Ishikawa (cell line): ENCODE measurements around the gene TMEFF1.

Source experiments
- CEBPB ChIP-seq: IDR thresholded peaks from 2 replicates; pipeline ENCODE4 v1.6.1; 2012
- CREB1 ChIP-seq: IDR thresholded peaks from 2 replicates; pipeline ENCODE4 v1.6.1; 2012; ENCODE audit warnings: low read depth
- FOXM1 ChIP-seq: IDR thresholded peaks from 2 replicates; pipeline ENCODE4 v1.6.1; 2012; ENCODE audit warnings: low read depth, borderline replicate concordance
- TAF1 ChIP-seq: IDR thresholded peaks from 2 replicates; pipeline ENCODE4 v1.6.1; 2012; ENCODE audit warnings: low read depth, mild to moderate bottlenecking
- YY1 ChIP-seq: IDR thresholded peaks from 2 replicates; pipeline ENCODE4 v1.6.1; 2012; ENCODE audit warnings: low read depth

GRCh38 chr9:100579665-100580064, 106.7 kb downstream of the TMEFF1 start:
- TF ChIP-seq FOXM1, result no peak
- no peak for TF ChIP-seq CREB1
- no peak for TF ChIP-seq YY1
- TF ChIP-seq CEBPB, result 0 out of 2 replicates have a peak, but pooled peaks have one; percentile 23
- no peak for TF ChIP-seq TAF1
